SKM-1 (cell line): ENCODE measurements around the gene TMC7.

Source experiments
- DNase-seq: peaks from one replicate; lab custom pipeline; 2025; ENCODE audit not compliant: unreplicated experiment; lab: John Stamatoyannopoulos, UW

The TMC7 gene

DNA sequence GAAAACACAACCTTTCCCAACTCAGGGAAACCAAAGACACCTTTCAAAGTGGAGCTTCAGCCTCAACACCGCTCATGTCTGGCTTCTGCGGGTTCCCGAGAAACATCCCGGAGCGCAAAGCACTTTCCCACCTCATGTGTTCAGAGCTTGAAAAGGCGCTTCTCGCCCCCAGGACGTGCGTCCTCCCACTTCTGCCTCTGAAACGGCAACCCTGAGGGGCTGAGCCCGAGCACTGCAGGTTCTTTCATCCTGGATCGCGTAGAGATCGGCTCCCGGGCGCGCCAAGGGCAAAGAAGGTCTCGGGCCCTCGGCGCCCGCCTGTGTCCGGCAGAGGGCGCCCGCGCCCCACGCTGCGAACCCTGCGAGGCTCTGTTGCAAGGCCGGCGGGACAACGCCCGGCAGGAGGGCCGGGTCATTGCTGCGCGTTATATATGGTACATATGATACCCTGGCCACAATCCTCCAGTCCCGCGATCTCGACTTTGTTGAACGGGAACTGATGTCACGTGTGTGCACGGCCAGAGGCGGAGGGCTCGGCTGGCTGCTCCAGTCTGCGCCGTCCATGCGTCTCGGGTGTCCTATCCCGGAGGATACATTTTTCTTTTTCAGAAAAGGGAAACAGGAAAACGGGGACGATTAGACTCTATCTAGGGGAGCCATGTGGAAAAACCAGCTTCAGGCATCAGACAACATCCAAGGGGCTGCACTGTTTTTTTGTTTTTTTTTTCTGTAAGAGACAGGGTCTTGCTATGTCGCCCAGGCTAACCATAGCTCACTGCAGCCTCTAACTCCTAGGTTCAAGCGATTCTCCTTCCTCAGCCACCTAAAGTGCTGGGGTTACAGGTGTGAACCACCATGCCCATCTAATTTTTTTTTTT lies 102.8 kb downstream of the TMC7 start:
- peak; percentile 48 for DNase-seq

GRCh38 chr16:19088341-19088916 lies 104.7 kb downstream of the TMC7 start:
- no peak for DNase-seq

GRCh38 chr16:19089410-19089955 lies 105.7 kb downstream of the TMC7 start:
- DNase-seq = no peak

- DNase-seq = no peak
Observed at GRCh38 chr16:19090916-19091315, 107.2 kb downstream of the TMC7 start.

- no peak for DNase-seq
Observed at GRCh38 chr16:19092653-19093410, 109.1 kb downstream of the TMC7 start.

DNA sequence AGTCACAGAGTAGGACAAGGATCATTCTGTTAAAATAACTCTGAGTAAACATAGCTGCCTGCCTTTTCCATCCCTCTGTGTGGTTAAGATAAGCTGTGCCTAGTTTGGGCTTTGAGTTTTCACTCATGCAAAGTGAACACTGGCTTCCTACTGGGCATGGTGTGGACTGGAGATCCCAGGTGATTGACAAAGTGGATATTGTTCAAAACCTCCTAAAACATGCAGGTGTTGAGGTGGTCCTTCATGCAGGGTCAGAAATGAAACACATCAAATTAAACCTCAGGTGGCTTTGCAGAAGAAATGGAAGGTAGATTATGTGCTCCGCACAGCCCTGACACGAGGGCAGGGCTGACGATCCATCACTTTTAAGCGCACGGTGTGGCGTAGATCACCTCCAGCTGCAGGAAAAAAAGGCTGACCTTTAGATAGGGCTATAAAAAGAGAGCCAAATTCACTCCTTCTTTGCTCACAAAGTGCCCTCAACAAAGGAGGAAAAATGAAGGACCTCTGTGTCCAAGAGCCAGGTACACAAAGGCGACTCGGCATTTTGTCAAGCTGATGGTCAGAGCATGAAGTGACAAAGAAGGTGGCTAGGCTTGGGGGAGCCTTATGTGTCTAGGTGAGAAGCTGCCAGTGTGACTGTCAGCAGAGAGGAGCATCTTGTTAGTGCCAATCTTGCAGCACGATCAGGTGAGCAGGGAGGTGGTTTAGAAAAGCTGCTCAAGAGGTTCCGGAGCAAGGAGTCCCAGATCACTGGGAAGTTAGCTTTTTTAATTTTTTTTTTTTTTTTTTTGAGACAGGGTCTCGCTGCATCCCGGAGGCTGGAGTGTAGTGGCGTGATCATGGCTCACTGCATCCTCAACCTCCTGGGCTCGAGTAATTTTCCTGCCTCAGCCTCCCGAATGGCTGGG lies 110.2 kb downstream of the TMC7 start:
- DNase-seq = no peak

DNA sequence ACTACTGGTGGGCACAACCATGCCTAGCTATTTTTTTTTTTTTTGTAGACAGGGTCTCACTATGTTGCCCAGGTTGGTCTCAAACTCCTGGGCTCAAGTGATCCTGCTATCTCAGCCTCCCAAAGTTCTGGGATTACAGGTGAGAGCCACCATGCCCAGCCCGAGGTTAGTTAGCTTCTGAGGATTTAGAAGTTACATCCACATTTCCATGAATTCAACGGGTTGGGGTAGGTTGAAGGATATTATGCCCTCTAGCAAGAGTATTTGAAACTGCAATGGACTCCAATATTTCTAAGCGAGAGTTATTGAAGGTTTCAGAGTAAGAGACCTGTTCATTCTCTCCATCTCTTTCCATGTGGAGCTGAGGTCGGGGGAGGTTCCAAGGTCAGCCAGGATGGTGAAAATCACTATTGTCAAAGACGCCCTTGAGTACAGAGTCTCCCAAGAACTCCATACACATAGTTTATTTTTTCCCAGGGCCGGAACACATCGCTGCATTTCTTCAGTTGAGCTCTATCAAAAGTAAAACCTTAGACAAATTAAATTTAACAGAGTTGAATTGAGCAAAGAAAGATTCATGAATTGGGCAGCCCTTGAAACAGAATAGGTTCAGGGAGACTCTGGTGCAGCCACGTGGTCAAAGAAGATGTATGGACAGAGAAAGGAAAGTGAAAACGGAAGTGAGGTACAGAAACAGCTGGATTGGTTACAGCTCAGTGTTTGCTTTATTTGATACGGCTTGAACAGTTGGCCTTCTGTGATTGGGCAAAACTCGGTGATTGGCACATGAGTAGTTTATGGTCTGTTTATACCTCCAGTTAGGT lies 111.0 kb downstream of the TMC7 start:
- no peak for DNase-seq

DNA sequence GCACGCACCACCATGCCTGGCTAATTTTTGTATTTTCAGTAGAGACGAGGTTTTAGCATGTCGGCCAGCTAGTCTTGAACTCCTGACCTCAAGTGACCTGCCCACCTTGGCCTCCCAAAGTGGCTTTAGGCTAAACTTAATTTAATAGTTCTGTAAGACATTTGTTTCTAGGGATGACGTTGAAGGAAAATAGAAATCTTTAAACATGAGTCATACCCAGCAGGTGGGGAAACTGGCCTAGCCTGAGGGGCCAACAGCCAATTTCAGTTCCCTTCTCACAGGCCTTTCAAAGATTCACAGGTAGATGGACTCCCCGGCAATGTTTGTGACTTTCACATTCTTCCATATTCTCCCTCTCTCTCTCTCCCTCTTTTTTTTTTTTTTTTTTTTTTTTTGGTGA lies 111.9 kb downstream of the TMC7 start:
- no peak for DNase-seq

DNA sequence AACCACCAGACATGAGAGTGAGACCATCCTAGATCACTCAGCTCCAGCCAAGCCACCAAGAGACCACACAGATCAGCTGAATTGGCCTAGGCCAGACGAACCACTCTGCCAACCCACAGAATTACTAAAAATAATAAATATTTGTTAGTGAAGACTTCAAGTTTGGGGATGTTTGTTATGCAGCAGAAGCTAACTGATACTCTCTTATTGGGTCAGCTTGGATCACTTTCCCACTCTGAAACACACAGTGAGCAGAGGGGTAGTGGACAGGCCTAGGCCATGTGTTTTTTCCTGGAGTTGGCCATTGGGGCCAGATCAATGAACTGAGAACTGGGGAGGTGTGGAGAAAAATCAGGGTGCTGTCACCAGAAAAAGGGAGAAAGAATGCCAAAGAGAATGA lies 114.4 kb downstream of the TMC7 start:
- no peak for DNase-seq

DNA sequence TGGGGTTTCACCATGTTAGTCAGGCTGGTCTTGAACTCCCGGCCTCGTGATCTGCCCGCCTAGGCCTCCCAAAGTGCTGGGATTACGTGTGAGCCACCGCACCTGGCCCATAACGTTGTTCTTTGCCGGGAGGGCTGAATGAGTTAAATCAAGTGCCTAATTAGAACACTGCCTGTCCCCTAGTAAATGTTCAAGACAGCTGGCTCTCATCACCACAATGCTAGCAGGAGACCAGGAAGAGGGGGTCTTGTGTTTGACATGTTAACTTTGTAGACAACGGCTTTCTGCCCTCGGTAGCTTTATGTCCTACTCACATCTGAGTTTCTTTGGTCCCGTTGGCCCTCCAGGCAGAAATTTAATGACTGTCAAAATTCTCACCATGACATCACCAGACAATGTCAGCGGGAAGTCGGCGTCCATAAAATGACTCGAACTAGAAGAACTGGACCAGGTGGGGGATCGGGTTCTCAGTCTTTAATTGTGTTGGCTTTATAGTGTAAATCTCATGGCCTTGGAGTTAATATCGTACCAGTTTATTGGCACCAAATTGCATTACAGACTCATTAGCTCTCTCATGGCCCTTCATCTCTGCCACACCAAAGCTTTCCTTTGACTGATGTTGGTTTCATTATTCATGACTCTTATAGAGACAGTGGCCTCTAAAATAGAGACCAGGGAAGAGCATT lies 118.6 kb downstream of the TMC7 start:
- no peak for DNase-seq

DNA sequence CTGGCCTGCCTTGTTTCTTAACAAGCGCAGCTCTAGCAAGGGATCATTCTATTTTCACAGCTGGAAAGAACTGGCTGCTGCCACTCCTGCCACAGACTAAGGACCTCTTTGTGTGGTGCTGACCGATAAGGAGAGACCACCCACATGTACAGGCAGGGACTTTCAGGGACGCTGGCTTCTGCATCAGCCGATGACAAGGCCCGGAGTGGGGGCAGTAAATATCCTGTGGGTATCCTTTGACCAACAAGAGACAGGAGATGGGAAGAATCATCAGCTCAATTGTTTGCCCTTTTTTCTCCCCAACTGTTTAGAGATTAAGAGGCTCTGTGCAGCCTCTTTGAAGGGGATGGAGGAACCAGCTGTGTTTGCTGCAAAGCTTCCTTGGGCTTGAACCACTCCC lies 120.9 kb downstream of the TMC7 start:
- no peak for DNase-seq

DNA sequence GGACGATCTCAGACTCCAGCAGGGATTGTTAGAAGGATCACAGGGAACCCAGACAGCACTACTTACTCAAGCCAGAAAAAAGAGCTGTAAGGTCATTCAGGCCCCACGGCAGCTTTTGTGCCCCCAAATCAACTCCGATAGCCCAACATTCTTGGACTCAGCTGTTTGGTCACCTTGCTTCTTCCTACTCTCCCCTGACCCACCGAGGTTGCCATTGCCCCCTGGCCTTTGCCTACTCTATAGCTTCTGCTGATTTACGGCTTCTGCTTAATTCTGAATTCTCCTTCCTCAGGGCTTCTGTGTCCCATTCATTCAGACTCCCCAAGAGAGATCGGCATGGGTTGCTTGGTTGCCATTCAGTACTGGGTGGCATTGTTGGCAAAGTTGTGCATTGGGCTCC lies 121.4 kb downstream of the TMC7 start:
- no peak for DNase-seq

- no peak for DNase-seq
Observed at GRCh38 chr16:19105891-19106624, 122.3 kb downstream of the TMC7 start.

GRCh38 chr16:19106625-19107020 lies 122.9 kb downstream of the TMC7 start:
- no peak for DNase-seq

DNA sequence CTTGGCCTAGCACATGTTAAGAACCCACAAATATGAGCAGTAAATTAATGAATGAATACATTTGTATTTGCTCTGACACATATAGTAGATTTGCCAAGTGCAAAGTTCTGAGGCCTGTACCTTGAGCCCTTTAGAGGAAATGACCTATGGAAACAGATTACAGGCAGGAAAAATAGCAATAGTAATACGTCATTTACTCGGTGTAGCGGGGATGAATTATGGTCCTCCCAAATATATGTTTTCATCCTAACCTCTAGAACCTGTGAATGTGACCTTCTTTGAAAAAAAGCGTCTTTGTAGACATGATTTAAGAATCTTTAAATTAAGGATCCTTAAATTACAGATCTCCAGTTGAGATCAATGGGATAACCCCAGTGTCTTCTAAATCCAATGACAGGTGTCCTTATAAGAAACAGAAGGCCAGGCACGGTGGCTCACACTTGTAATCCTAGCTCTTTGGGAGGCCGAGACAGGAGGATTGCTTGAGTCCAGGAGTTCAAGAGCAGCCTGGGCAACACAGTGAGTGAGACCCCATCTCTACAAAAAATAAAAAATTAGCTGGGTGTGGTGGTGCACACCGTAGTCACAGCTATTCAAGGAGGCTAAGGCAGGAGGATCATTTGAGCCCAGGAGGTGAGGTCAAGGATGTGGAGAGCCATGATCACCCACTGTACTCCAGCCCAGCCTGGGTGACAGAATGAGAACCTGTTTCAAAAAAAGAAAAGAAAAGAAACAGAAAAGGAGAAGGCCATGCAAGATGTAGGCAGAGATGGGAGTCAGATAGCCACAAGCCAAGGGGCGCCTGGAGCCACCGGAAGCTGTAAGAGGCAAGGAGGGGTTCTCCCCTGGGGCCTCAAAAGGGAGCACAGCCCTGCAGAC lies 124.9 kb downstream of the TMC7 start:
- DNase-seq = no peak

- no peak for DNase-seq
Observed at GRCh38 chr16:19109288-19109664, 125.5 kb downstream of the TMC7 start.

DNA sequence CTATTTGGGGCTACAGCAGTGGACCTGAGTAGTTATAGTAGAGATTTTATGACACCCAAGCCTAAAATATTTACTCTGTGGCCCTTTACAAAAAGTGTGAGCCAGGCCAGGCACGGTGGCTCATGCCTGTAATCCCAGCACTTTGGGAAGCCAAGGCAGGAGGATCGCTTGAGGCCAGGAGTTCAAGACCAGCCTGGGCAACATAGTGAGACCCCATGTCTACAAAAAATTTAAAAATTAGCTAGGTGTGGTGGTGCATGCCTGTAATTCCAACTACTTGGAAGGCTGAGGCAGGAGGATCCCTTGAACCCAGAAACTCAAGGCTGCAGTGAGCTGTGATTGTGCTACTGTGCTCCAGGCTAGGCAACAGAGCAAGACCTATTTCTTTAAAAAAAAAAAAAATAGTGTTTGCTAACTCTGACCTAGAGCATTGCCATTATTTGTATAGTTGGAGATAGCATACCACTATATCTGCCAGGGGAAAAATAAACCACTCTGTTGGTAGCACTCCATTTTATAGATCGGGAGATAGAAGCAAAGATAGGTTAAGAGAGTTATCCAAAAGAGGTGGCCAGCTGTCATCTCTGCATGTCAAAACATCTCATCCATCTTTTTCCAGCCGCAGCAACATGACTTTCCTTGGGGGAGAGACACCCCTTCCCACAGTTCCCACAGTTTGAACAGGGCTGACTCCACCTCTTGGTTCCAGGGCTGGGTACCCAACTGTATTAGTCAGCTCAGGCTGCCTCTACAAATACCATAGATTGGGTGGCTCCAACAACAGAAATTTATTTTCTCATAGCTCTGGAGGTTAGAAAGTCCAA lies 127.0 kb downstream of the TMC7 start:
- no peak for DNase-seq
